ENCODE measurements around the gene GPC2. TPM values are rescaled to one million over a fixed set of nuclear protein-coding genes. Genes with fewer than 3 reads are reported as not detected.
A peak's percentile ranks its signal among the peaks of the same experiment; 100 is the strongest.
"Not testable (repeated sequence)": the region's sequence is repeated elsewhere in the genome, so short reads cannot be mapped to it uniquely, and the experiment has no call there.

GPC2 gene
- total and polyA plus RNA-seq, 4 donors = 6.1 to 53.6 (median 28.7) TPM

GRCh38 chr7:100146350-100146749, 30.8 kb downstream of the GPC2 start:
- not testable (repeated sequence) for DNase-seq (ENCODE audit: low read depth in 4 of 6, low spot score in 6 of 6); H3K9me3 ChIP-seq (ENCODE audit: control insufficient read depth, insufficient read depth, low read length); H3K4me3 ChIP-seq (ENCODE audit: low read depth, low read length); H3K27ac ChIP-seq (ENCODE audit: low read depth, low read length); H3K27me3 ChIP-seq (ENCODE audit: control insufficient read depth, insufficient read depth, low read length); H3K36me3 ChIP-seq (ENCODE audit: control insufficient read depth, insufficient read depth, low read length)
- WGBS (ENCODE audit: insufficient coverage) = no CpG with 5 or more reads among the region's 4 CpGs
- peaks cover 20% of the 10 kb centered on the region for H3K4me1 ChIP-seq (ENCODE audit: control insufficient read depth, insufficient read depth, low read length)

- H3K4me1 ChIP-seq (ENCODE audit: control insufficient read depth, insufficient read depth, low read length) = no peaks in the 10 kb centered on the region
- no peak overlapping the region for H3K27ac ChIP-seq (ENCODE audit: low read depth, low read length)
- no peaks in the 10 kb centered on the region for H3K27me3 ChIP-seq (ENCODE audit: control insufficient read depth, insufficient read depth, low read length)
- H3K4me3 ChIP-seq (ENCODE audit: low read depth, low read length) = no peak overlapping the region
- DNase-seq (ENCODE audit: low read depth in 4 of 6, low spot score in 6 of 6) = no peak
- WGBS (ENCODE audit: insufficient coverage) = 91% methylated on average over 3 of the region's 3 CpGs
- H3K9me3 ChIP-seq (ENCODE audit: control insufficient read depth, insufficient read depth, low read length) = no peaks in the 10 kb centered on the region
- H3K36me3 ChIP-seq (ENCODE audit: control insufficient read depth, insufficient read depth, low read length) = no peaks in the 10 kb centered on the region
Observed at GRCh38 chr7:100142461-100142860, 34.7 kb downstream of the GPC2 start.

GRCh38 chr7:100141555-100141949, 35.6 kb downstream of the GPC2 start:
- no CpG with 5 or more reads among the region's 3 CpGs for WGBS (ENCODE audit: insufficient coverage)
- Histone ChIP-seq H3K27ac (ENCODE audit: low read depth, low read length) (no peak overlapping the region), H3K4me3 (ENCODE audit: low read depth, low read length) (no peak overlapping the region), H3K4me1 (ENCODE audit: control insufficient read depth, insufficient read depth, low read length) (no peaks in the 10 kb centered on the region), H3K36me3 (ENCODE audit: control insufficient read depth, insufficient read depth, low read length) (no peaks in the 10 kb centered on the region), H3K27me3 (ENCODE audit: control insufficient read depth, insufficient read depth, low read length) (no peaks in the 10 kb centered on the region), H3K9me3 (ENCODE audit: control insufficient read depth, insufficient read depth, low read length) (no peaks in the 10 kb centered on the region)
- no peak for DNase-seq (ENCODE audit: low read depth in 4 of 6, low spot score in 6 of 6)

GRCh38 chr7:100137851-100138760, 39.1 kb downstream of the GPC2 start:
- Histone ChIP-seq H3K27ac (ENCODE audit: low read depth, low read length) (no peak overlapping the region), H3K36me3 (ENCODE audit: control insufficient read depth, insufficient read depth, low read length) (no peaks in the 10 kb centered on the region), H3K4me3 (ENCODE audit: low read depth, low read length) (no peak overlapping the region), H3K4me1 (ENCODE audit: control insufficient read depth, insufficient read depth, low read length) (no peaks in the 10 kb centered on the region), H3K27me3 (ENCODE audit: control insufficient read depth, insufficient read depth, low read length) (no peaks in the 10 kb centered on the region), H3K9me3 (ENCODE audit: control insufficient read depth, insufficient read depth, low read length) (no peaks in the 10 kb centered on the region)
- DNase-seq (ENCODE audit: low read depth in 4 of 6, low spot score in 6 of 6) = no peak
- WGBS (ENCODE audit: insufficient coverage) = 87% methylated on average over 6 of the region's 13 CpGs

- peak overlapping the region; percentile 7 for H3K27ac ChIP-seq (ENCODE audit: low read depth, low read length)
- 7% methylated on average over 2 of the region's 3 CpGs for WGBS (ENCODE audit: insufficient coverage)
- H3K4me1 ChIP-seq (ENCODE audit: control insufficient read depth, insufficient read depth, low read length) = peaks cover 20% of the 10 kb centered on the region
- H3K9me3 ChIP-seq (ENCODE audit: control insufficient read depth, insufficient read depth, low read length) = no peaks in the 10 kb centered on the region
- H3K4me3 ChIP-seq (ENCODE audit: low read depth, low read length) = no peak overlapping the region
- DNase-seq (ENCODE audit: low read depth in 4 of 6, low spot score in 6 of 6) = peak in 3 of 6 donors; percentile 33 to 76 (median 47)
- H3K36me3 ChIP-seq (ENCODE audit: control insufficient read depth, insufficient read depth, low read length) = no peaks in the 10 kb centered on the region
- H3K27me3 ChIP-seq (ENCODE audit: control insufficient read depth, insufficient read depth, low read length) = no peaks in the 10 kb centered on the region
Observed at GRCh38 chr7:100132697-100133151, 44.5 kb downstream of the GPC2 start.

GRCh38 chr7:100132126-100132525, 45.1 kb downstream of the GPC2 start:
- no CpG with 5 or more reads among the region's 7 CpGs for WGBS (ENCODE audit: insufficient coverage)
- Histone ChIP-seq H3K27me3 (ENCODE audit: control insufficient read depth, insufficient read depth, low read length) (no peaks in the 10 kb centered on the region), H3K27ac (ENCODE audit: low read depth, low read length) (no peak overlapping the region), H3K4me3 (ENCODE audit: low read depth, low read length) (no peak overlapping the region), H3K4me1 (ENCODE audit: control insufficient read depth, insufficient read depth, low read length) (peaks cover 20% of the 10 kb centered on the region), H3K9me3 (ENCODE audit: control insufficient read depth, insufficient read depth, low read length) (no peaks in the 10 kb centered on the region), H3K36me3 (ENCODE audit: control insufficient read depth, insufficient read depth, low read length) (no peaks in the 10 kb centered on the region)
- DNase-seq (ENCODE audit: low read depth in 4 of 6, low spot score in 6 of 6) = no peak

GRCh38 chr7:100130608-100131453, 46.4 kb downstream of the GPC2 start:
- Histone ChIP-seq H3K36me3 (ENCODE audit: control insufficient read depth, insufficient read depth, low read length) (no peaks in the 10 kb centered on the region), H3K27me3 (ENCODE audit: control insufficient read depth, insufficient read depth, low read length) (no peaks in the 10 kb centered on the region), H3K4me1 (ENCODE audit: control insufficient read depth, insufficient read depth, low read length) (peaks cover 31% of the 10 kb centered on the region), H3K4me3 (ENCODE audit: low read depth, low read length) (no peak overlapping the region), H3K27ac (ENCODE audit: low read depth, low read length) (no peak overlapping the region), H3K9me3 (ENCODE audit: control insufficient read depth, insufficient read depth, low read length) (no peaks in the 10 kb centered on the region)
- WGBS (ENCODE audit: insufficient coverage) = 10% methylated on average over 24 of the region's 24 CpGs
- DNase-seq (ENCODE audit: low read depth in 4 of 6, low spot score in 6 of 6) = peak in 3 of 6 donors; percentile 39 to 89 (median 81)

GRCh38 chr7:100130220-100130607, 47.0 kb downstream of the GPC2 start:
- H3K4me1 ChIP-seq (ENCODE audit: control insufficient read depth, insufficient read depth, low read length) = peaks cover 36% of the 10 kb centered on the region
- H3K4me3 ChIP-seq (ENCODE audit: low read depth, low read length); DNase-seq (ENCODE audit: low read depth in 4 of 6, low spot score in 6 of 6); H3K27ac ChIP-seq (ENCODE audit: low read depth, low read length); H3K9me3 ChIP-seq (ENCODE audit: control insufficient read depth, insufficient read depth, low read length); H3K27me3 ChIP-seq (ENCODE audit: control insufficient read depth, insufficient read depth, low read length); H3K36me3 ChIP-seq (ENCODE audit: control insufficient read depth, insufficient read depth, low read length): not testable (repeated sequence)
- WGBS (ENCODE audit: insufficient coverage) = 100% methylated on average over 1 of the region's 1 CpG

- Histone ChIP-seq H3K27me3 (ENCODE audit: control insufficient read depth, insufficient read depth, low read length) (no peaks in the 10 kb centered on the region), H3K27ac (ENCODE audit: low read depth, low read length) (peak overlapping the region; percentile 2), H3K4me1 (ENCODE audit: control insufficient read depth, insufficient read depth, low read length) (peaks cover 36% of the 10 kb centered on the region), H3K36me3 (ENCODE audit: control insufficient read depth, insufficient read depth, low read length) (peaks cover 9% of the 10 kb centered on the region), H3K4me3 (ENCODE audit: low read depth, low read length) (no peak overlapping the region), H3K9me3 (ENCODE audit: control insufficient read depth, insufficient read depth, low read length) (no peaks in the 10 kb centered on the region)
- DNase-seq (ENCODE audit: low read depth in 4 of 6, low spot score in 6 of 6) = no peak
- WGBS (ENCODE audit: insufficient coverage) = 57% methylated on average over 1 of the region's 1 CpG
Observed at GRCh38 chr7:100128637-100128963, 48.6 kb downstream of the GPC2 start.
